Measurements from ENCODE around the gene PAX5. TPM values are rescaled to one million over a fixed set of nuclear protein-coding genes. Genes with fewer than 3 reads are reported as not detected.
"Not testable (repeated sequence)": the region's sequence is repeated elsewhere in the genome, so short reads cannot be mapped to it uniquely, and the experiment has no call there.

The PAX5 gene
- total RNA-seq, 3 donors from 2014 or later, result 0.59 TPM; not detected in 2

GRCh38 chr9:37066139-37066725, 32.2 kb upstream of the PAX5 start:
- Histone ChIP-seq H3K4me1 (no peaks in the 10 kb centered on the region), H3K27ac (no peak overlapping the region), H3K36me3 (no peaks in the 10 kb centered on the region), H3K27me3 (peaks cover 0 to 7% of the 10 kb centered on the region in 2 donors), H3K4me3 (no peak overlapping the region), H3K9me3 (no peaks in the 10 kb centered on the region)
- intact Hi-C loops (cut with DNase I; ENCODE audit: low total_unique reads), result no loop called here
- no peak for DNase-seq (ENCODE audit: low spot score in 2 of 2)
- TF ChIP-seq, protein P1, sequence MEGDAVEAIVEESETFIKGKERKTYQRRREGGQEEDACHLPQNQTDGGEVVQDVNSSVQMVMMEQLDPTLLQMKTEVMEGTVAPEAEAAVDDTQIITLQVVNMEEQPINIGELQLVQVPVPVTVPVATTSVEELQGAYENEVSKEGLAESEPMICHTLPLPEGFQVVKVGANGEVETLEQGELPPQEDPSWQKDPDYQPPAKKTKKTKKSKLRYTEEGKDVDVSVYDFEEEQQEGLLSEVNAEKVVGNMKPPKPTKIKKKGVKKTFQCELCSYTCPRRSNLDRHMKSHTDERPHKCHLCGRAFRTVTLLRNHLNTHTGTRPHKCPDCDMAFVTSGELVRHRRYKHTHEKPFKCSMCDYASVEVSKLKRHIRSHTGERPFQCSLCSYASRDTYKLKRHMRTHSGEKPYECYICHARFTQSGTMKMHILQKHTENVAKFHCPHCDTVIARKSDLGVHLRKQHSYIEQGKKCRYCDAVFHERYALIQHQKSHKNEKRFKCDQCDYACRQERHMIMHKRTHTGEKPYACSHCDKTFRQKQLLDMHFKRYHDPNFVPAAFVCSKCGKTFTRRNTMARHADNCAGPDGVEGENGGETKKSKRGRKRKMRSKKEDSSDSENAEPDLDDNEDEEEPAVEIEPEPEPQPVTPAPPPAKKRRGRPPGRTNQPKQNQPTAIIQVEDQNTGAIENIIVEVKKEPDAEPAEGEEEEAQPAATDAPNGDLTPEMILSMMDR (IDR thresholded peaks at IDR 0.05), result no peak
- TF ChIP-seq POLR2A (IDR thresholded peaks at IDR 0.05) (no peak), POLR2AphosphoS5 (IDR thresholded peaks at IDR 0.05) (no peak)

DNA sequence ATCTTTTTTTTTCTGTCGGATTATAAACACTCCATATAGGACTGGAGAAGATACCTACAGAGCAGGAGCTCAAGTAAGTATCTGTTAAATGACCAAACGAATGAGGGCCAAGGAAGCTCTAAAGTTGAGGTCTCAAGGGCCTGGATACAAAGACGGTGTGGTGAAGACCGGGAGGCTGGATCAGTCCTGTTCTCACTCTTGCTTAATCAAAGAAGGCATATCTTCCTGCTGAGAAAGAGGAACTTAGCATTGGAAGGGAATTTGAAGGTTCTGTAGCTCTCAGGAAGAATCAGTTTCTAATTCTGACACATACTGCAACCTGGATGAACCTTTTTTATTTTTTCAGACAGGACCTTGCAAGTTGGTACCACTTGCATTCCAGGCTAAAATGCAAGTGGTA, 28.3 kb upstream of the PAX5 start:
- intact Hi-C loops (cut with DNase I; ENCODE audit: low total_unique reads), result no loop called here
- Histone ChIP-seq H3K9me3 (no peaks in the 10 kb centered on the region), H3K27me3 (peaks cover 0 to 7% of the 10 kb centered on the region in 2 donors), H3K36me3 (no peaks in the 10 kb centered on the region), H3K4me3 (no peak overlapping the region), H3K27ac (no peak overlapping the region), H3K4me1 (no peaks in the 10 kb centered on the region)
- no peak for TF ChIP-seq POLR2AphosphoS5 (IDR thresholded peaks at IDR 0.05)
- TF ChIP-seq, protein P1 (IDR thresholded peaks at IDR 0.05), result no peak
- TF ChIP-seq POLR2A (IDR thresholded peaks at IDR 0.05), result no peak
- no peak for DNase-seq (ENCODE audit: low spot score in 2 of 2)

GRCh38 chr9:37061768-37062167, 27.7 kb upstream of the PAX5 start:
- H3K27ac ChIP-seq, result no peak overlapping the region
- intact Hi-C loops (cut with DNase I; ENCODE audit: low total_unique reads), result no loop called here
- TF ChIP-seq POLR2A (IDR thresholded peaks at IDR 0.05) (no peak), POLR2AphosphoS5 (IDR thresholded peaks at IDR 0.05) (no peak)
- TF ChIP-seq, protein P1 (IDR thresholded peaks at IDR 0.05), result no peak
- DNase-seq (ENCODE audit: low spot score in 2 of 2), result no peak
- H3K27me3 ChIP-seq, result peaks cover 0 to 7% of the 10 kb centered on the region in 2 donors
- no peaks in the 10 kb centered on the region for H3K4me1 ChIP-seq
- no peaks in the 10 kb centered on the region for H3K9me3 ChIP-seq
- H3K36me3 ChIP-seq, result no peaks in the 10 kb centered on the region
- no peak overlapping the region for H3K4me3 ChIP-seq

GRCh38 chr9:37060833-37061232, 26.8 kb upstream of the PAX5 start:
- Histone ChIP-seq H3K27ac (no peak overlapping the region), H3K9me3 (no peaks in the 10 kb centered on the region), H3K4me3 (no peak overlapping the region), H3K27me3 (peaks cover 0 to 7% of the 10 kb centered on the region in 2 donors), H3K4me1 (no peaks in the 10 kb centered on the region), H3K36me3 (no peaks in the 10 kb centered on the region)
- no peak for DNase-seq (ENCODE audit: low spot score in 2 of 2)
- intact Hi-C loops (cut with DNase I; ENCODE audit: low total_unique reads), result no loop called here
- TF ChIP-seq, protein P1 (IDR thresholded peaks at IDR 0.05), result no peak
- TF ChIP-seq POLR2A (IDR thresholded peaks at IDR 0.05), result no peak
- no peak for TF ChIP-seq POLR2AphosphoS5 (IDR thresholded peaks at IDR 0.05)

- Histone ChIP-seq H3K9me3 (no peaks in the 10 kb centered on the region), H3K4me3 (no peak overlapping the region), H3K27me3 (peaks cover 0 to 7% of the 10 kb centered on the region in 2 donors), H3K36me3 (no peaks in the 10 kb centered on the region), H3K27ac (no peak overlapping the region), H3K4me1 (no peaks in the 10 kb centered on the region)
- intact Hi-C loops (cut with DNase I; ENCODE audit: low total_unique reads), result no loop called here
- no peak for DNase-seq (ENCODE audit: low spot score in 2 of 2)
- TF ChIP-seq, protein P1 (IDR thresholded peaks at IDR 0.05), result no peak
- TF ChIP-seq POLR2AphosphoS5 (IDR thresholded peaks at IDR 0.05) (no peak), POLR2A (IDR thresholded peaks at IDR 0.05) (no peak)
These were observed 22.2 kb upstream of the PAX5 start for GRCh38 chr9:37056046-37056920.

DNA sequence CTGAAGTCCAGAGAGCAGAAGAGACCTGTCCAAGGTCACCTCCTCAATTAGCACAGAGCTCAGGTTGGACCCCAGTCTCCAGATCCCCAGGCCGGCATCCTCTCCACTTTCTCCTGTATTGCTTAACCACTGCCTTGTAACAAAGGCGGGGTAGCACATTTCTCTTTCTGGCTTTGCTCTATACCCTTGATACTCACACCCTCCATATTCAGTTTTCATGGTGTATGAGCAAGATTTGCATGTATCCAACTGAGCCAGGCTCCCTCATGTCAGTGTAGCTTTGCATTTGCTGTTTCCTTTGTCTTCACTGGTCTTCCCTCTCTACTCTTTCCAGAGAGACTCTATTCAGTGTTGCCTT, 20.3 kb upstream of the PAX5 start:
- H3K9me3 ChIP-seq; intact Hi-C loops (cut with DNase I; ENCODE audit: low total_unique reads); H3K36me3 ChIP-seq; DNase-seq (ENCODE audit: low spot score in 2 of 2); H3K4me3 ChIP-seq; H3K4me1 ChIP-seq; H3K27ac ChIP-seq: not testable (repeated sequence)
- peaks cover 0 to 13% of the 10 kb centered on the region in 2 donors for H3K27me3 ChIP-seq

Data from breast epithelium (tissue), 4 donors.